NCI-H748 (cell line): ENCODE measurements around the gene C1orf115.
A peak's percentile ranks its signal among the peaks of the same experiment; 100 is the strongest.
"Not testable (repeated sequence)": the region's sequence is repeated elsewhere in the genome, so short reads cannot be mapped to it uniquely, and the experiment has no call there.

ENCODE experiments used
- DNase-seq: peaks from one replicate; lab custom pipeline; 2025; ENCODE audit not compliant: unreplicated experiment; lab: John Stamatoyannopoulos, UW

Gene C1orf115

DNA sequence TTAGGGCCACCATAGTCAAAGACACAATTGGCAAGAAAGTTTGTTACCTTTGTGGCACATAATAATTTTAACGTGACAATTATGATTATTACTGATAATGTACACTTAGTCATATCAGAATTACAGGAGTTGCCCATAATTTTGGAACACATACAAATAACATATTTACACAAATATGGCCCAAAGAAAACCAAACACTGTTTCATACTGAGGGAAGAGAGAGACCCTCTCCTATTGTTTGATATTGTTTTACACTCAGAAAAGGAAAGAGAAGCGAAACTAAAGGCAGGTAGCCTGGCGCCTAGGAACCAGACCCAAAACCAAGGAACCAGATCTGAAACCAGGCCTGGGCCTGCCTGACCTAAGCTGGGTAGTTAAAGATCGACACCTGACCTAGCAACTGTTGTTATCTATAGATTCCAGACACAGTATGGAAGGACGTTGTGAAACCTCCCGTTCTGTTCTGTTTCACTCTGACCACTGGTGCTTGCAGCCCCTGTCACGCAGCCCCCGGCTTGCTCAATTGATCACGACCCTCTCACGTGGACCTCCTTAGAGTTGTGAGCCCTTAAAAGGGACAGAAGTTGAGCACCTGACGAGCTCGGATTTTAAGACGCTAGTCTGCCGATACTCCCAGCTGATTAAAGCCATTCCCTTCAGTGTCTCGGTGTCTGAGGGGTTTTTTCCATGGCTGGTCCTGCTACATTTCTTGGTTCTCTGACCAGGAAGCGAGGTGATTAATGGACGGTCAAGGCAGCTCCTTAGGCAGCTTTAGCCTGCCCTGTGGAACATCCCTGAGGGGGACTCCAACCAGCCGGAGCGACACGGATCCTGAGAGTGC is 27.9 kb downstream of the C1orf115 start:
- no peak for DNase-seq

DNA sequence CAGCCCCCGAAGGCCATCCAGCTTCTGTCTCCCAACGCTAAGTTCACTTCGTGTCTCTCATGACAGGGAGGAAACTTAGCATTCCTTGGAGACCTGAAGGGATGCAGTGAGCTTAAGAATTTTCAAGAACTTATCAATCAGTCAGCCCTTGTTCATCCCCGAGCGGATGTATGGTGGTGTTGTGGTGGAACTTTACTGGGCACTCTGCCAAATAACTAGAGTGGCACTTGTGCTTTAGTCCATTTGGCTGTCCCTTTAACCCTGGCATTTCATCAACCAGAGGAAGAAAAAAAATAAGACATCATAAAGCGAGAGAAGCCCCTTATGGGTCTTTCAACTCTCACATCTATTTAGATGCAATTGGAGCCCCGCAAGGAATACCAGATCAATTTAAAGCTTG is 31.1 kb downstream of the C1orf115 start:
- not testable (repeated sequence) for DNase-seq

DNA sequence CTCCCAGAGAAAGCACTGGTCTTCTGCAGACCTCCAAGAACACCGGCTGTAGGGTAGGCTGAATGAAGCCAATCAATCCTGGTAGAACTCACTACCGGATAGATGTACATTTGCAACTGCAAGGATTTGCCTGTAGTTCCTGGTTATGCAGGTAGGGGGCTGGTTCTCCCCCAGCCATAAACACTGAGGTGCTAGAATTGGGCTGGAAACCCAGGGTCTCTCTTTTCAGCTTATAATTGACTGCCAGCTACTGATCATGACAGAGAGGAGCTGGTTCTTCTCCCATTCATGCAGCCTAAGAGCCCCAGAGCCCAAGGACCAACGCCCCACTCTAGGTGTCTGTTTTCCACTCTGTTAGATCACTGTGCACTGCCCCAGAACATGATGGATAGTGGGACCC is 36.5 kb downstream of the C1orf115 start:
- DNase-seq: no peak

DNA sequence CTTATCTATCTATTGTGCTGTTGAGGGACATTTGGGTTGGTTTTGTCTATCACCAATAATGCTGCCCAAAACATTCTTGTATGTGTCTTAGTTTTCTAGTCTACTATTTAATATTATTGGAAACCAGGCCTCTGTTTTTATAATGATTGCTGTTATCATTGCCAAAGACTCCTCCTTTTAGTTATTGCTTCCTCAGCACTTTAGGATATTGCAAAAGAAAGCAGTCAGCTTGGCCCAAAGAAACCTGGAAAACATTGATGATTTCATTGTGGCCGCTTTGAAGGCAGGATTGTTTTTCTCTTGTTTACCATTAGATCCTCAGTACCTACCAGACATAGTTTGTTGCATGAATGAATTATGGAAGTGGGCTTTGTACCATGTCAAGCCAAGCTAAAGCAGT is 37.4 kb downstream of the C1orf115 start:
- DNase-seq: no peak

DNA sequence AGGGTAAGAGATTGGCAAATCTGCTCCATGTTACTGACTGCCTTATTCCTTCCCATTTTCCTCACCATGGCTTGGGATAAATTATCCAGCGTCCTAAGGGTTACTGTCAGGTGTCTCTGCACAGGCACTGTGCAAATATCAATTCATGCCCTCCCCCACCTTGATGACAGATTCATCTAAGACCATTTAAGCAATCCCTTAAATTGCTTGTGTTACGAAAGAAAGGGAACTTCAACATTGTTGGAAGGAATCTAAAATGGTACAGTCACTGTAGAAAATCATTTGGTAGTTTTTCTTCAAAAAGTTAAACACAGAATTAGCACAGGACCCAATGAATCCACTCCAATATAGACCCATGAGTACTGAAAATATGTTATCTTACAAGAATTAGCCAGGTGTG is 40.3 kb downstream of the C1orf115 start:
- DNase-seq: no peak

DNA sequence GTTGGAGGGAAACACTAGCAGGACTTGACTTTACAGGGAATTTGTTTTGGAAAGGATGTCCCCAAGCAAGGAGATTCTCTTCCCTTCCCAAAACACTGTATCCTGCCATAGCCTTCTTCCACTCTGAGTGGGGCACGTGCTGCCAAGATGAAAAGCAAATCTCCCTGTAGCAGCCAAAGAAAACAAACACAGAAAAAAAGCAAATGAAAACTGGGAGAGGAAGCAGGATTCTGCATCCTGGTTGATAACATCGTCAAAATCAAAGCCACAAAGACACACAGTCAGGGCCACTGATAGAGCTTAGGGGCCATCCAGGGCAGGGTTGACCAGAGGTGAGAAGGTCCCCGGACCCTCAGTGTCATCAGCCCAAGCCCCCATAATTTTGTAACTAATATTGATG is 42.0 kb downstream of the C1orf115 start:
- DNase-seq: no peak

DNA sequence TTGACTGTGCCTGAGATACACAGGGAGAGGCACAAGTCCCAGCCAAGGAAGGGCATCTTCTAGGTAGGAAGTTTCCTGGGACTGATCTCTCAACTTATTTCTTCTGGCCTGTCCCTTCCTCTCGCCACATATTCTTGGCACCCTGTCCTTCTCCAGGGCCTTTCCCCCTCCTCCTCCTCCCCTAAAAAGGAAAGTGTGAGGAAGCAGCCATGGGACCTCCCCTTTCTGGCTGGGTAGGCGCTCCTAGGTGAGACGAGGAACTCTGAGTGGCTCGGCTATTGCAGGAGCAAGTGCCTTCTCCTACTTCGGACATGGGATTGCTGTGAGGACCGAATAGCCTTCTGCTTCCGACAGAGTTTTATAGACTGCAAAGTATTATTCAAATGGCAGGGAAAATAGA is 42.5 kb downstream of the C1orf115 start:
- no peak for DNase-seq

DNA sequence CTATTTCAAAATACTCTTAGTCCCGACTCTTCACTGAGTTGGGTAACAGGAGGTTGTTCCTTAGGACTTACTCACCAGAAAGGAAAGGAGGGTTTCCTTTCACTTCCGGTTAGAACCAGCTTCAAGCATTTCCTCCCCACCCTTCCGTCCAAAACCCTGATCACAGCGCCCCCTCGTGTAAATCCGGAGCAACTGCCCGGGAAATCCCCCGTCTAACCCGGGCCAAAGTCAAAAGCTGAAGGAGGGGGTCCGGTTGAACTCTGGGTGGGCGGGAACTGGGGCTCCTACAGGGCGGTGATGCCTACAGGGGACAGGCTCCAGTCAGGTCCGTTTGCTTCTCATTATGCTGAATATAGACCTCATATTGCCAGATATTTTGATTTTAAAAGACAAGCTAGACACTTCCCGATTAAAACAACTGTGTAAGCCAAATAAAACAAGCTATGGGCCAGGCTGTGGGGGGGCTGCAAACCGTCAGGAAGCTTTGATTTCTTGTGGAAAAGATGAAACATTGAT is 43.0 kb downstream of the C1orf115 start:
- peak; percentile 72 for DNase-seq

DNA sequence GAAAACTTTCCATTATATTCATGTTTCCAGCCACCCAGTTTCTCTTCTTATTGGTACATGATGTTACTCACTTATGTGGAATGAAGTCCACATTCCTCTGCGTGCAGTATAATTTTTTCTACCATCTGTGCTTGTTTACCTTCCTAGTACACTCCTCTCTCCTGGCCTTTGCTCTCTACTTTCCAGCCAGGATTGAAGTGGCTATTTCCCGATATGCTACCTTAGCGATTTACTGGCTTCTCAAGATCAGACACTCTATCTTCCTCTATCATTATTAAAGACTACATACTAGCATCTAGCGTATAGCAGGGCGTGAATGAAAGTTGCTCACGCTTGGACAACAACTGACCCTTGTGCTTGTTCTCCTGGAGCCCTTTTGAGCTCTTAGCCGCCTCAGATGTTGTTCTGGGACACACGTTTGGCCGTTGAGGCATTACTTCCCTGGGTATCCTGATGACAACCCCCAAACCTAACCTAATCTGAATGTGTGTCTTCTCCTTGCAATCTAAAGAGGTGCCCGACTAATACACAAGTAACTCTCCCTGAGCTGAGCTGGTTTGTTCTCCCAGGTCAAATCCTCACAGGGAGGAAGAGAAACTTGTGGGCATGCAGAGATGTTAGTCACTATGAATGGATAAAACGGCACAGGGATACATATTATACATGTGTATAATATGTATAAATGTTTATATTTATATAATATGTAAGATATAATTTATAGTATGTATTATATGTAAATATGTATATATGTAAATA is 44.6 kb downstream of the C1orf115 start:
- no peak for DNase-seq

DNA sequence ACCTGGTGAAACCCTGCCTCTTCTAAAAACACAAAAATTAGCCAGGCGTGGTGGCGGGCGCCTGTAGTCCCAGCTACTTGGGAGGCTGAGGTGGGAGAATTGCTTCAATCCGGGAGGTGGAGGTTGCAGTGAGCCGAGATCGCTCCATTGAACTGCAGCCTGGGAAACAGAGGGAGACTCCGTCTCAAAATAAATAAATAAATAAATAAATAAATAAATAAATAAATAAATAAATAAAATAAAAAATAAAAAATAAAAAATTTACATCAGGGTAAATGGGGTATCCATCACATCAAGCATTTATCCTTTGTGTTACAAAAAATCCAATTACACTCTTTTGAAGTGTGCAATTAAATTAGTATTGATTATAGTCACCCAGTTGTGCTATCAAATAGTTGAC is 46.1 kb downstream of the C1orf115 start:
- not testable (repeated sequence) for DNase-seq

DNA sequence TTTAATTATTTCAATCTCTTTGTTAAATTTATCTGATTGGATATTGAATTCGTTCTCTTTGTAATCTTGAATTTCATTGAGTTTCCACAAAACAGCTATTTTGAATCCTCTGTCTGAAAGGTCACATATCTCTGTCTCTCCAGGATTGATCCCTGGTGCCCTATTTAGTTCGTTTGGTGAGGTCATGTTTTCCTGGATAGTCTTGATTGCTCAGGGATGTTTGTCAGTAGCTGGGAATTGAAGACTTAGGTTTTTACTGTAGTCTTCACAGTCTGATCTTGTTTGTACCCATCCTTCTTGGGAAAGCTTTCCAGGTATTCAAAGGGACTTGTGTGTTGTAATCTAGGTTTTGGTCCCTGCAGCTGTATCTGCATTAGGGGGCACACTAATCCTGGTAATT is 51.2 kb downstream of the C1orf115 start:
- DNase-seq: no peak

DNA sequence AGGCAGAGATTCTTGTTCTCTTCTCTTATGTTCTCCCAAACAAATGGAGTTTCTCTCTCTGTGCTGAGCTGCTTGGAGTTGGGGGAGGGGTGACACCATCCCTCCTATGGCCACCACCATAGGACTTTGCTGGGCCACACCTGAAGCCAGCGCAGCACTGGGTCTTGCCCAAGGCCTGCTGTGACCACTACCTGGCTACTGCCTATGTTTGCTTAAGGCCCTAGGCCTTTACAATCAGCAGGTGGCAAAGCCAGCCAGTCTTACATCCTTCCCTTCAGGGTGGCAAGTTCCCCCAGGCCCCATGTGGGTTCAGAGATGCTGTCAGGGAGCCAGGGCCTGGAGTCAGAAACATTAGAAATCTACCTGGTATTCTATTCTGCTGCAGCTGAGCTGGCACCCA is 51.7 kb downstream of the C1orf115 start:
- DNase-seq: no peak

DNA sequence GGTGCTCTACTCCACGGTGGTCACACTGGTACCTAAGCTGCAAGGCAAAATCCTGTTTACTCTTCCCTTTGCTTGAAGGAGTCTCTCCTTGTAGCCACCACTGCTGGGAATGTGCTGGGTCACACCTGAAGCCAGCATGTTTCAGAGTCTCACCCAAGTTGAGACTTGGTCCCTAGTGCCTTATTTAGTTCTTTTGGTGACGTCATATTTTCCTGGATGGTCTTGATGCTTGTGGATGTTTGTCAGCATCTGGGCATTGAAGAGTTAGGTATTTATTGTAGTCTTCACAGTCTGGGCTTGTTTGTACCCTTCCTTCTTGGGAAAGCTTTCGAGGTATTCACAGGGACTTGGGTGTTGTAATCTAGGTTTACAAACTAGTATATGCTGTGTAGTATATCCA is 52.4 kb downstream of the C1orf115 start:
- DNase-seq: no peak

DNA sequence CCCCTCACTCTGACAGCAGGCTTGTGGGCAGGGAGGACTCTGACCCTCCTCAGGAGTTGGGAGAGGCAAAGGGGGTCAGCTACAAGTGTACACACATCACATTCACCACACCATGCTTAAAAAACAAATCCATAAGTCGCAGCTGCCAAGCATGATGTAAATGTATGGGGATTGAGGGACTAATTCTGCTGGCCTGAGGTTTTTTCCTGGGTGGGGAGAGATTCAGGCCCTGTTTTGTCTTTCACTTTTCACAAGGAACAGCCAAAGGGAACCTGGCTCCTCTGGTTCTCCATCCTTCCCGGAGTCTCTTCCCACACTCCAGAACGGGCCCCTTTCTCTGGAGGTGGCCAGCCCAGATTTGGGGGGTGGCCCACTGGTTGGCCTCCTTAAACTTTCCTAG is 56.7 kb downstream of the C1orf115 start:
- no peak for DNase-seq

DNA sequence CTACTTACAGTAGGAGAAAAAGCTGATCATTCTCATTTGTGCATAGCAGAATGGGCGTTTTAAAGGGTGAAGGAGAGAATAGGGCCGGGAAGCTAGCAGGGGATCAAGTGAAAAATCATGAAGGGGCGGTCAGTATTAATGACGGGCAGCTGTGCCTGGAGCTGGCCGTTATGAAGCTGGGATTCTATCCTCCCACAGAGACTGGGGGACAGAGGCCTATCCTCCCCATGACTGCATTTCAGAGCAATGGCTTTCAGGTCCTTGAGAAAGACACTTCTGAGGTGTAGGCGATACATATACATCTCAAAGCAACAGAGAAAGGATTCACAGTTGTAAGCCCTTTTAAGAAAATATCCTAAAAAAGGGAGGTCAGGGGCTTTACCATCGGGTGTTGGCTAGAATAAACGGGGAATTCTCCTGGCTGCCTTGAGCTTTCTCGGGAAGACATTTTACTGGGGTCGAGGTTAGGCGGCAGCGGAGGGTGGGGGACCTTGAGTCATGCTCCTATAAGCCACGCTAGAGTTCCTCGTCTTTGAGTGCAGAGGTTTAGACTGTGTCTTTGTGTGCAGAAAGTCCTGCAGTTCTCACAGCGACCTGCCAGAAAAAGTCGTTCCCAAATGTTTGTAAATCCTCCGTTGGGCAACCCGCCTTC is 57.4 kb downstream of the C1orf115 start:
- DNase-seq: no peak

DNA sequence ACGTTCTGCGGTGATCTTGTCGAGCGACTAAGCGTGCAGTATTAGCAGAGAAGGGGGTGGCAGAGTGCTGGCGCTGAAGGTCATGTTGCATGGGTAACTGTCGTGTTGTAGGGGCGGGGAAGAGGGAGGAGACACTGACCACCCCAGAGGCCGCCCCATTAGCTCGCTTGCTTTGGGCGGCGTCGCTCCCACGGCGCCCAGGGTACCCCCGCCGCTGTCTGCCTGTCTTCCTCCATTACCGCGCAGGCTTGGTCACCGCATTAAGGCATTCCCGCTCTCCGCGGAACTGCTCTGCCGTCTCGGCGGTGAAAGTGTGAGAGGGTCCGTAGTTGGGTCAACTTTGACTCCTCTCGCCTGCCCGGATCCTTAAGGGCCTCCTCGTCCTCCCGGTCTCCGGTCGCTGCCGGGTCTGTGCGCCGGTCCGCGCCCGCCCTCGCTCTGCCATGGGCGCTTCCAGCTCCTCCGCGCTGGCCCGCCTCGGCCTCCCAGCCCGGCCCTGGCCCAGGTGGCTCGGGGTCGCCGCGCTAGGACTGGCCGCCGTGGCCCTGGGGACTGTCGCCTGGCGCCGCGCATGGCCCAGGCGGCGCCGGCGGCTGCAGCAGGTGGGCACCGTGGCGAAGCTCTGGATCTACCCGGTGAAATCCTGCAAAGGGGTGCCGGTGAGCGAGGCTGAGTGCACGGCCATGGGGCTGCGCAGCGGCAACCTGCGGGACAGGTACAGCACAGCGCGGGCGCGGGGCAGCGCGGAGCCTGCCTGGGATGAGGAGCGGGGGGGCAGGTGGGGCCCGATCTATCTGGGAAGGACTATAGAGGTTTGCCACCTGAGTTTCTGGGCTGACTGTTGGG is 58.1 kb downstream of the C1orf115 start, which contains the start of gene MTARC2:
Gene MTARC2 (plus strand): TSS at position 234 of the 846 bp plus-strand sequence. CDS start 210 bp downstream, at position 444.
- DNase-seq: peak; percentile 83
